Fibroblast of skin of scalp (primary cell): Measurements from ENCODE around the gene TMEM181.
"Not testable (repeated sequence)": the region's sequence is repeated elsewhere in the genome, so short reads cannot be mapped to it uniquely, and the experiment has no call there.

Experiments used
- DNase-seq: peaks from one replicate; pipeline ENCODE4 v3.0.0-alpha.2; 2013

TMEM181 gene

DNA sequence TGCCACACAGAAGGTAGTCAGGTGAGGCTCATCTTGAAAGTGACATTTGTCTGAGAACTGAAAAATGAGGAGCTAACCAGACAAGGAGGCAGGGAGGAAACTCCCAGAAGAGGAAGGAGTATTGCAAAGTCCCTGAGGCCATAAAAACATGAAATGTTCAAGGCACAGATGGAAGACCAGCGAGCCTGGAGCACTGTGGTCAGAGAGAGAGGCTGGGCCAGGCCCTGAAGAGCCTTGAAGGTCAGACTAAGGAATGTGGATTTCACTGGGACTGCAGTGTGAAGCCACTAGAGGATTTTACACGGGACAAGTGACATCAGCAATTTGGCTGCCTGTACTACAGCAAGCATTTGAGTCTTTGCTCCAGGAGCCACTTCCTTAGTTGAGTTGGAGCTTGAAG is 21.1 kb upstream of the TMEM181 start:
- no peak for DNase-seq

DNA sequence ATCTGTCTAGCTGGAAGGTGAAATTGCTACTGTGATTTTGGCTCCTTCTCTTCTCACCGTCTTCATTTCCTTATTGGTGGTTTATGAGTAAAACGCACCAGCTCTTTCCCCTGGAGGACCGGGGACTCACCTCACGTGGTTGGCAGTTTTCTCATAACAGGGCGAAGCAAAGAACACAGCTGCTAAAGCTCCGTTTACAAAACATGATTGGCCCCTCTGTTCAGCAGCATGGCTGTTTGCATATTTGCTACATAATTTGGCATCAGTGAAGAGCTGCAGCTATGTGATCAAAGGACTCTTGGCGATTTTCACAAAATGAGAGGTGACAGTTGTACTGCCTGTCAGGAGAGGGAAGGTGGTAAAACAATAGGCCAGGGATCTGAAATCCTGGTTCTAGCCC is 20.5 kb upstream of the TMEM181 start:
- DNase-seq = no peak

GRCh38 chr6:158539881-158540280 is 20.0 kb upstream of the TMEM181 start:
- DNase-seq = no peak

- no peak for DNase-seq
Observed at GRCh38 chr6:158543606-158544185, 16.2 kb upstream of the TMEM181 start.

DNA sequence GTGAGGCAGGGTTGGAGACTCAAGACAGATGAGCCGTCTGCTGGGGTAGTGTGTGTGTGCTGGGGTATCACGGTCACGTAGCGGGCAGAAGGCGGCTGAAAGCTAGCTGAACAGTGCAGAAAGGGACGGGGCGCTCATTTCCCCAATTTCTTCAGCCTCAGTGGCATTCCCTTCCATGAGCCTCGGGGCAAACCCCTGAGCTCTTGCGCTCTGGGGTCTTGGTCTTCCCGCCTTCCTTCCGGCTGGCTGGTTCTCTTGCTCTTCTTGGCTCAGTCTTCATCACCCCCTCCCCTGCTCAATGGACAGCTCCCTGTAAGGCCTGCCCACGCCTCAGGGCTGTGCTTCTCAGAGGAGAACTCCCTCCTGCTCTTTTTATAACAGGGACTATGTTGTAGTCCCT is 15.5 kb upstream of the TMEM181 start:
- DNase-seq = no peak

DNA sequence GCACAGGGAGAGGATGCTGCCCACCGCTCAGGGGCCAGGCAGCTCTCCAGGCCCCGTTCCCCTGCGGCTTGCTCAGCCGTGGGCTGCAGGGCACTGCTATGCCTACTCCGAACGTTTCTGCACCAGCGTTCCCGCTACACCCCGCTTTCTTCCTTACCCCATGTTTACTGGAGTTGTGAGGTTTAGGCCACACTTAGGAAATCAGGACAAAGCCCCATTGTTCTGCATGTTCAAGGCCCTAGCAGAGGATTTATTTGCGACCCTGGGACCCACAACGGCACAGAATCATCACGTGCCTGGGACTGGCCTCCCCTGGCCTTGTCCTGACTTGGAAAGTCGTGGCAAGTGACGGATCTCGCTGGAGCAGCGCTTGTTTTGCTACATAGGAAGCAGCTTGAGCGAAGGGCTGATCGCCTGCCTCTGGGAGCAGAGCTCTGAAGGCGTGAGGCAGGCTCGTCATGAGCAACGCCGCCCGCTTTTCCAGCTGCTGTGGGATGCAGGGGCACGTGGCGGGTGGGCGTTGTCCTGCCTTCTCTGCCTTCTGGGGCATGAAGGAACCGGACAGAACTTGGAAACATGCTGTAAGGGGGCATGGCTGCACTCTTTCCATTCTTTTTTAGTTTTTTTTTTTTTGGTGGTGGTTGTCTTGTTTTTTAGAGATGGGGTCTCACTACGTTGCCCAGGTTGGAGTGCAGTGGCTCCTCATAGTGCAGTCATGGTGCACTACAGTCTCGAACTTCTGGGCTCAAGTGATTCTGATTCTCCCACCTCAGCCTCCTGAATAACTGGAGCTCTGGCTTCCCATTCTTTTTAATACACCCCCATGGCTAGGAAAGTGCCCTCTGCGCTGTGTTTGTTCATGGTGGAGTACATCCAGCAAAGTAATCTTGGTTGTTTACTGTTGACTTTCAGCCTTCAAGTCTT is 14.6 kb upstream of the TMEM181 start:
- no peak for DNase-seq

DNA sequence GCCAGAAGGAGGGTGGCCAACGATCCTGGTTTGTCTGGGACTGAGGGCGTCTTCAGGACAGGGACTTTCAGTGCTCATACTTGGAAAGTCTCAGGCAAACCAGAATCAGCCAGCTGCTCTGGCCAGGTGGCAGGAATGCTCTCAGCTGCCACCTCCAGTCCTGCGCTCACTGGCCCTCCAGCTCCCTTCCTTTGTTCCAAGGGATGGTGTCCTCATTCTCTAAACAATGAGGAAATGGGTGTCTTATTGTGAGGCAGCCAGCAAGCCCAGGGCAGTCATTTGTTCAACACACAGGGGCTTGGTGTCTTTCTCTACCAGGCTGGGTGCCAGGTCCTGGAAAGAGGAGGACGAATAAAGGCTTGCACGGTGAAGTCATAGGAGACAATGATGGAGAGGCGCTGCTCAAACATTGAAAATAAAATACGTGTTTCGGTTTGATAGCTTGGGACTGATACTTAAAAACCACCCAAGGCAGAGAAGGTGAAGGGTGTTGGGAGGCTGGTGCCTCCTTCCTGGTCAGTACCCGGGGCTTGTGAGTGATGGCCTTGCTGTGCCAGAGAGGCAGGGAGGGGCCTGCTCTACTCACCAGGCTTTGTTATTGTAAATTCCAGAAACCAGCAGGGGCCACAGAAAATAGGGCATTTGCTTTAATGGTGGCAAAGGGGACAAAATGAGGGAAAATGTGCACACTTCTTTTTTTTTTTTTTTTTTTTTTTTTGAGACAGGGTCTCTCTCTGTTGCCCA is 11.3 kb upstream of the TMEM181 start:
- no peak for DNase-seq

- no peak for DNase-seq
Observed at GRCh38 chr6:158552055-158552795, 7.7 kb upstream of the TMEM181 start.

DNA sequence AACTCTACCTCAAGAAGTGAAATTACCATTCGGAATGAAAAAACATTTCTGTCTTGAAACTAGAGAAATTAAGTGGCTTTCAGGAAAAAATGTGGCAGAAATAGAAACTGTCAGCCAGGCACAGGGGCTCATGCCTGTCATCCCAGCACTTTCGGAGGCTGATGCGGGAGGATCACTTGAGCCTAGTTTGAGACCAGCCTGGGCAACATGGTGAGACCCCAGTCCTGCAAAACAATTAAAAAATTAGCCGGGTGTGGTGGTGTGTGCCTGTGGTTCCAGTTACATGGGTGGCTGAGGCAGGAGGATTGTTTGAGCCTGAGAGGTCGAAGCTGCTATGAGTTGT is 7.1 kb upstream of the TMEM181 start:
- DNase-seq = no peak

- no peak for DNase-seq
Observed at GRCh38 chr6:158554611-158555361, 5.1 kb upstream of the TMEM181 start.

- no peak for DNase-seq
Observed at GRCh38 chr6:158556113-158556512, 3.8 kb upstream of the TMEM181 start.

DNA sequence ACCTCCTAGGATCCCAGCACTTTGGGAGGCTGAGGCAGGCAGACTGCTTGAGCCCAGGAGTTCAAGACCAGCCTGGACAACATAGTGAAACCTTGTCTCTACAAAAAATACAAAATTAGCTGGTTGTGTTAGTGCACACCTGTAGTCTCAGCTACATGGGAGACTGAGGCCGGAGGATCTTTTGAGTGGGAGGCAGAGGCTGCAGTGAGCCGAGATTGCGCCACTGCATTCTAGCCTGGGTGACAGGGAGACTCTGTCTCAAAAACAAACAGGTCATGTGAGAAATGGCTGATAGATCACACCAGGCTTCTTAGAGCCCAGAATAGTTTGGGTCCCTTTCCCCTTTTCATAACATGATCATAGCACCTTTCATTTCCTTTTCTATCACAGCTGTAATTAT is 2.8 kb upstream of the TMEM181 start:
- not testable (repeated sequence) for DNase-seq

DNA sequence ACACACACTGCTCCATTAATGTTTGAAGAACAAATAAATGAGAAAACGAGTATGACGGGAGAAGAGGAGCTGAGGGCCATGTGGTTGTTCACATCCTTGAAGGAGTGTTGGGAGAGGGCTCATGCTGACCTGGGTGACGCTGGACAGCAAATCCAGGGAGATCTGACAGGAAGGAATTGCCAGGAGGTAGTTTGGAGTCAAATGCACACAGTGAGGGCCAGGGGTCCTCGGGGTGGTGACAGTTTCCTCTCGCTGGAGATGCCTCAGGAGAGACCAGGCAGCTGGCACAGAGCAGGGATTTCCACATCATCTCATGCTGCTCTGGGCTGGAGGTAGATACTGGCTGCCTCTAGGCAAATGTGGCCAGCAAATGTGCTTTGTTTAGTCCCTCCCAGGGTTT is 2.0 kb upstream of the TMEM181 start:
- DNase-seq = no peak

- DNase-seq = no peak
Observed at GRCh38 chr6:158558415-158559306, 1.2 kb upstream of the TMEM181 start.

DNA sequence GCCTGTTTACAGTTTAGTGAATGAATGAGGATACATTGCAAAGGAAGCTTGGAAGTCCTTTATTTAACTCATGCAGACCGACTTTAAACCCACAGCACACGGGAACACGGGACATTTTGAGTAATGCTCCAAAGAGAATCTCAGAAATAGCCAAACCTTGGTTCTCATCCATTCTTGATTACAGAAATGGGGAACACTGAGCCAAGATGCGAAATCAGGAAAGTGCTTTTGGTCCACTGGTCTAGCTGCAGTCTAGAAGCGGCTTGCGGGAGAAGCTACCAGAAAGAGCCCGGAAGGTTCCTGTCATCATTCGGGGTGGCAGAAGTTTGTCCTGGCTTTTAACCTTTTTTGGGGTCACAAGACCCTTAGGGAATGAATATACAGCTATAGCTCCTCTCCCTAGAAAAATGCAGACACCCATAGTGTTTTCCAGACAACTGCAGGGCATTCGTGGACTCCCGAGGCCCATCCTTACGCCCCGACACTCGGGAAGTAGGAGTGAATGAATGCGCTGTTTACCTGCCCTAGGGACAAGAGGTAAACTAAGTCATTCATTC is 475 bp upstream of the TMEM181 start:
- no peak for DNase-seq

DNA sequence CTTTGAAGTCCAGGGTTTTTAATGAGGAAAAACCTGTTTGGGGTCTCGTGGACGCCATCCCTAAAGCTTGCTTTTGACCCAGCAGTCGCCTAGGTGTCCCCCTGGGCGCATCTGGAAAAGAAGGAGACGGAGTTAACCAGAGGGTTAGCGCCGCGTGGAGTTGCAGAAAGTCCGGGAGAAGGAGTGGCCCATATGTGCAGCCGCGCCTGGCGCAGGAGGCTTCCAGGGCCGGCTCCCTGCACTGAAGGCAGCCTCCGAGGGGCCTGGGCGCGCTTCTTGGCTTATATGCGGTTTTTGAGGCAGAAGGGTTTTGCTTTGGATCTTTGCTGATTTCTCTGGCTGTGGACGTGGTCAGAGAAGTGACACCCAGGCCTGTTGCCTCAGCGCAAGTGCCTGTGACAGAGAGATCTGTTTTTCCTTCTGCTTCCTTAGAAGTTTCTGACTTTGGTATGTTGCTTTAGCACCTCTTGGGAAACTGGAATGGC is 987 bp downstream of the TMEM181 start:
- DNase-seq = no peak

DNA sequence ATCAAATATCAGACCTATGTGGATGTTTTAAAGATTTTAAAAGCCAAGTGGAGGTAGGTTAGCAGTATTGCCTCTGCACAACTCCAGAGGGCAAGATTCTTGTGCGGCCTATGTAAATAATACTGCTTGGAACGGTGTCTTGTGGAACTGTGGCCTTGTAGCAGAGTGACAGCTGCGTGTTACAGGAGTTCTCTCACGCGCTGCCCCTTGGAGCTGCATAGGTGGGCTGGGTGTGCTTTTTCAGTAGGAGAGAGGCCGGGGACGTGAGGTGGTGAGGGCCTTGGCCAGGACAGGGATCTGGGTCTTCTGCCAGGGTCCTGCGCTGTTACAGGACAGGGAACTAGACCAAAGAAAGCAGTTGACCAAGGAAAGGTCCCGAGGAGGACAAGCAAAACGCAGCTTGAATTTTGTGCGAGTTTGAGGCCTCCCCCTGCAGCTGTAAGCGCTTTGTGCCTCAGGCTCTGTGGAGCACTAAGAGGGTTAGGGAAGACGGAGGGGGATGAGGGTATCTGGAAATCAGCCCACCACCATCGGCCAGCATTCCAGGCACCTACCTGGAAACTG is 1.5 kb downstream of the TMEM181 start:
- no peak for DNase-seq

DNA sequence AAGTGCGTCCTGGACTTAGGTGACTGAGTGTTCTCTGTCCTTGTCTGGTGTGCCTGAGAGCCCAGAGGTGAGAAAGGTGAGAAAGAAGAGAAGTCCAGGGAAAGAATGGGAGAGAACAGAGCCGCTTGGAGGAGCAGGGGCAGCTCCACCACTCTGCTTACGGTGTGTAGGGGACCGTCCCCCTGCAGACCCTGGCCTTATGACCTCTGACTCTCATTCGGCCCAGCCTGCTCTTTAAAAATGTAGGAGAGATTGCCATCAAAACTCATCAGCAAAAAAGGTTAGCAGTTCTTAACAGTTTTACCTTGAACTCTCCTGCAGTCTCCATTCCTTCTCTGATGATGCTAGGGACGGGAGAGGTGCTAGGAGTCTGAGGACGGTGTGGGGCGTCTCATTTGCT is 2.0 kb downstream of the TMEM181 start:
- no peak for DNase-seq

- no peak for DNase-seq
Observed at GRCh38 chr6:158564243-158565121, 4.6 kb downstream of the TMEM181 start.
